Neuron (in vitro differentiated cells): ENCODE data around the gene DNAH11.

Experiments
- H2AFZ ChIP-seq: one replicate; pipeline ENCODE4 v1.6.1; 2013; ENCODE audit warnings: low read depth, mild to moderate bottlenecking, inconsistent platforms, low read length, moderate library complexity
- H3K27me3 ChIP-seq: one replicate; pipeline ENCODE4 v1.6.1; 2013; ENCODE audit warnings: low read length; ENCODE audit not compliant: insufficient read depth
- H3K36me3 ChIP-seq: one replicate; pipeline ENCODE4 v1.6.1; 2013; ENCODE audit warnings: low read length; ENCODE audit not compliant: insufficient read depth
- H3K4me1 ChIP-seq: one replicate; pipeline ENCODE4 v1.6.1; 2013; ENCODE audit warnings: low read length; ENCODE audit not compliant: insufficient read depth
- H3K4me3 ChIP-seq: 2 replicates; pipeline ENCODE4 v1.5.1; 2013; ENCODE audit warnings: mild to moderate bottlenecking, low read length, moderate library complexity
- H3K9me3 ChIP-seq: one replicate; pipeline ENCODE4 v1.6.1; 2013; ENCODE audit warnings: low read length

The DNAH11 gene

GRCh38 chr7:21616796-21617436, 74.1 kb downstream of the DNAH11 start:
- H3K27me3 ChIP-seq: no peaks in the 10 kb centered on the region
- no peaks in the 10 kb centered on the region for H3K4me1 ChIP-seq
- no peaks in the 10 kb centered on the region for H3K36me3 ChIP-seq
- H2AFZ ChIP-seq: no peak overlapping the region
- no peaks in the 10 kb centered on the region for H3K9me3 ChIP-seq
- H3K4me3 ChIP-seq: no peak overlapping the region

GRCh38 chr7:21617513-21617912, 74.7 kb downstream of the DNAH11 start:
- Histone ChIP-seq H3K4me1 (no peaks in the 10 kb centered on the region), H3K4me3 (no peak overlapping the region), H3K27me3 (no peaks in the 10 kb centered on the region), H3K36me3 (no peaks in the 10 kb centered on the region), H2AFZ (no peak overlapping the region), H3K9me3 (no peaks in the 10 kb centered on the region)

- no peaks in the 10 kb centered on the region for H3K9me3 ChIP-seq
- no peaks in the 10 kb centered on the region for H3K4me1 ChIP-seq
- H3K36me3 ChIP-seq: no peaks in the 10 kb centered on the region
- no peak overlapping the region for H2AFZ ChIP-seq
- H3K4me3 ChIP-seq: no peak overlapping the region
- no peaks in the 10 kb centered on the region for H3K27me3 ChIP-seq
These were observed 75.1 kb downstream of the DNAH11 start for GRCh38 chr7:21617916-21618390.

- no peaks in the 10 kb centered on the region for H3K4me1 ChIP-seq
- no peak overlapping the region for H3K4me3 ChIP-seq
- no peaks in the 10 kb centered on the region for H3K36me3 ChIP-seq
- H3K9me3 ChIP-seq: no peaks in the 10 kb centered on the region
- no peak overlapping the region for H2AFZ ChIP-seq
- H3K27me3 ChIP-seq: no peaks in the 10 kb centered on the region
These were observed 75.9 kb downstream of the DNAH11 start for GRCh38 chr7:21618706-21619105.

- Histone ChIP-seq H2AFZ (no peak overlapping the region), H3K4me1 (no peaks in the 10 kb centered on the region)
These were observed 77.2 kb downstream of the DNAH11 start for GRCh38 chr7:21620054-21620453.

GRCh38 chr7:21624320-21624719, 81.5 kb downstream of the DNAH11 start:
- H3K9me3 ChIP-seq: no peaks in the 10 kb centered on the region
- H3K4me1 ChIP-seq: no peaks in the 10 kb centered on the region
- no peaks in the 10 kb centered on the region for H3K27me3 ChIP-seq
- no peaks in the 10 kb centered on the region for H3K36me3 ChIP-seq
- no peak overlapping the region for H2AFZ ChIP-seq
- no peak overlapping the region for H3K4me3 ChIP-seq

More at GRCh38 chr7:21620054-21620453, 77.2 kb downstream of the DNAH11 start:
- Histone ChIP-seq H3K9me3 (no peaks in the 10 kb centered on the region), H3K27me3 (no peaks in the 10 kb centered on the region), H3K4me3 (no peak overlapping the region), H3K36me3 (no peaks in the 10 kb centered on the region)

- H3K9me3 ChIP-seq: no peaks in the 10 kb centered on the region
- H3K4me1 ChIP-seq: no peaks in the 10 kb centered on the region
- no peak overlapping the region for H2AFZ ChIP-seq
- H3K27me3 ChIP-seq: no peaks in the 10 kb centered on the region
- no peaks in the 10 kb centered on the region for H3K36me3 ChIP-seq
- no peak overlapping the region for H3K4me3 ChIP-seq
These were observed 93.9 kb downstream of the DNAH11 start for GRCh38 chr7:21636694-21637093.

- H3K4me3 ChIP-seq: no peak overlapping the region
- no peaks in the 10 kb centered on the region for H3K9me3 ChIP-seq
- H3K36me3 ChIP-seq: no peaks in the 10 kb centered on the region
- peaks cover 12% of the 10 kb centered on the region for H3K4me1 ChIP-seq
- no peak overlapping the region for H2AFZ ChIP-seq
- H3K27me3 ChIP-seq: no peaks in the 10 kb centered on the region
These were observed 96.5 kb downstream of the DNAH11 start for GRCh38 chr7:21639206-21639868.

GRCh38 chr7:21640105-21640504, 97.3 kb downstream of the DNAH11 start:
- Histone ChIP-seq H3K27me3 (no peaks in the 10 kb centered on the region), H3K36me3 (no peaks in the 10 kb centered on the region), H3K9me3 (no peaks in the 10 kb centered on the region), H2AFZ (no peak overlapping the region), H3K4me3 (no peak overlapping the region), H3K4me1 (peaks cover 12% of the 10 kb centered on the region)

GRCh38 chr7:21641546-21641945, 98.7 kb downstream of the DNAH11 start:
- peaks cover 12% of the 10 kb centered on the region for H3K4me1 ChIP-seq
- H3K9me3 ChIP-seq: no peaks in the 10 kb centered on the region
- no peak overlapping the region for H2AFZ ChIP-seq
- H3K27me3 ChIP-seq: no peaks in the 10 kb centered on the region
- H3K4me3 ChIP-seq: no peak overlapping the region
- no peaks in the 10 kb centered on the region for H3K36me3 ChIP-seq

- no peak overlapping the region for H3K4me3 ChIP-seq
- peak overlapping the region; percentile 27 for H2AFZ ChIP-seq
- H3K27me3 ChIP-seq: no peaks in the 10 kb centered on the region
- no peaks in the 10 kb centered on the region for H3K9me3 ChIP-seq
- peaks cover 12% of the 10 kb centered on the region for H3K4me1 ChIP-seq
- no peaks in the 10 kb centered on the region for H3K36me3 ChIP-seq
These were observed 99.6 kb downstream of the DNAH11 start for GRCh38 chr7:21642422-21642821.

GRCh38 chr7:21651697-21652096, 108.9 kb downstream of the DNAH11 start:
- no peaks in the 10 kb centered on the region for H3K9me3 ChIP-seq
- no peaks in the 10 kb centered on the region for H3K4me1 ChIP-seq
- H3K27me3 ChIP-seq: no peaks in the 10 kb centered on the region
- no peak overlapping the region for H2AFZ ChIP-seq
- no peak overlapping the region for H3K4me3 ChIP-seq
- no peaks in the 10 kb centered on the region for H3K36me3 ChIP-seq

- Histone ChIP-seq H2AFZ (no peak overlapping the region), H3K27me3 (no peaks in the 10 kb centered on the region), H3K4me1 (no peaks in the 10 kb centered on the region), H3K4me3 (no peak overlapping the region), H3K36me3 (no peaks in the 10 kb centered on the region), H3K9me3 (no peaks in the 10 kb centered on the region)
These were observed 110.8 kb downstream of the DNAH11 start for GRCh38 chr7:21653623-21654022.
